Activated T-cell treated with anti-CD3 and anti-CD28 coated beads for 24 hours (primary cell): ENCODE measurements around the gene ABTB2.

Experiments
- DNase-seq: peaks from one replicate; pipeline ENCODE4 v3.0.0-alpha.2; 2020; ENCODE audit warnings: low read depth

The ABTB2 gene

DNA sequence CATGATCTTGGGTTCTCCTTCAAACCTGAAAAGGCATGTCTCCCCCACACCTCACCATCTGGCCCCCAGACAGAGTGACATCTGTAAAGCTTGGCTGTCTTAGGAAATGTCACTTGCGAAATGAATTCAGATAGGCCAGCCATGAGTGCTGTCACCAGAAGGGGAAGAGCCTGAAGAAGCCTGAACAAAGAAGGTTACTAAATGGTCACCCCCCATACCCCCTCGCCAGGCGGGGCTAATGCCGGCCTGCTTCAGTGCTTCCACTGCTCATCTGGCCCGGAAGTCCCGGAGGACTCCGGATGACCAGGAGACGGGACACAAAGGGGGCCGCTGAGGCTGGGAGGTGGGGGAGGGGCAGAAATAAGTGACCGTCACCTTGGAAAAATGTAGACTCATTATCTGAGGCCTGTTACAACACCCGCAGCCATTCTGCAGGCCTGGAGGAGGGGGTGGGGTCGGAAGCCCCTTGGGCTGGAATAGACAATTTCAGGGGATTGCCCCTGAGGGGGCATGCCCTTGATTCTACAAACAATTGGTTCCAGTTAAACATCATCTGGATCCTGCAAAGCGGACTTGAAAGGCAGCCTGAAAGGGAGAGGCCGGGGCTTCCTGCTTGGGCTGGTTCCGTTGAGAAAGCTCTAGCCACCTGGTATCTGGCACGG, 209.2 kb downstream of the ABTB2 start:
- no peak for DNase-seq

DNA sequence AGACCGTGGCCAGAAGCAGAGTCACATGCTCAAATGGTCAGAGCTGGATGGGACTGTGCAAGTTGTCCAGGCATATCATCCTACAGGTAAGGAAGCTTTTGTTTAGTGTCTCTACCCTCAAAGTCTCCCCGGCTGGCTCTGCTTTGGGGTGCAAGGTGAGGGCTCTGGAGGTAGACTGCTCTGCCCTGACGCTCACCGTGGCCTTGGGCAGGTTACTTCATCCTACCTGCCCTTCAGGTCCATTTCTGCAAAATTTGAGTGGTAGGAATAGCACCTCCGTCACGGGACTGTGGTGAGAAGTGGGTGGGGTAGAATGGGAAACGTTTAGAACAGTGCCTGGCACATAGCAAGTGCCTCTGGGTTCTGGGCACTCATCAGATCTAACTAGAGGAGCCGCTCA, 210.2 kb downstream of the ABTB2 start:
- no peak for DNase-seq

- DNase-seq, result no peak
Observed at GRCh38 chr11:34146866-34147265, 210.9 kb downstream of the ABTB2 start.

GRCh38 chr11:34146411-34146810, 211.4 kb downstream of the ABTB2 start:
- DNase-seq, result no peak

DNA sequence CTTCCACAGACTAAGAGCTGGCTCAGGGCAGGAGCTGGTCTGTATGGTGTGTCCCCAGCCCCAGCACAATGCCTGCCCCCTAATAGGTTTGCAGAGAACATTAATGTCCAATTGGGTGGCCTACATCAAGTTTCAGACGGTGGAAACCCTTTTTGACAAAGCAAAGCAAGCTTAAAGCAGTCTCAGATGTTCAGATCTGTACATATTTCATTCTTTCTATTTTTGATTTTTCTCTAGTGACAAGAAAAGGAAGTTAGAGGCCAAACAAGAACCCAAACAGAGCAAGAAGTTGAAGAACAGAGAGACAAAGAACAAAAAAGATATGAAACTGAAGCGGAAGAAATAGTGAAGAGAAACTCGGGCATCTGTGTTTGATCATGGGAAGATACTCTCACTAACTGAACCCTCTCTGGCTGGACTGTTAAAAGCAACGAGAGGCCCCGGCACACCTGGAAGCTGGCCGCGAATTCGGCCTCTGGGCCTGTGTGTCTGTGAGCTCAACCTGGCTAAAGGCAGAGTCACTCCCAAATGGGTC, 211.9 kb downstream of the ABTB2 start:
- no peak for DNase-seq

GRCh38 chr11:34145073-34145472, 212.7 kb downstream of the ABTB2 start:
- no peak for DNase-seq

- no peak for DNase-seq
Observed at GRCh38 chr11:34143048-34143447, 214.8 kb downstream of the ABTB2 start.

- no peak for DNase-seq
Observed at GRCh38 chr11:34140149-34140548, 217.7 kb downstream of the ABTB2 start.

DNA sequence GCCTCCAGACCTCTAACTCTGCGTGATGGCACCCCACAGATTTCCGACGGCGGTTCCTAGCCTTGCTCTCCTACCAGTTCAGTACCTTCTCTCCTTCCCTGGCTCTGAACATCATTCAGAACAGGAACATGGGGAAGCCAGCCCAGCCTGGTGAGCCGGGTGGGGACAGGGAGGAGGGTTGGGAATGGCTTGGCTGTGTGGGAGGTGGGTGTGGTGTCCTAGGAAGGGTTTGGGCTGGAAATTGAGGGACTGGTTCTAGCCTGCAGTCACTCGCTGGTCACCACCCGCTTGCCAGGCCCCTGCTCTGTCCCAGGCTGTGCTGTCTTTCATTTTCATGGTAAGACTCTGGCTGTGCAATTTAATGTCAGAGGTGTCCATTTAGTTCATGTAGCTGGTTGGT, 218.5 kb downstream of the ABTB2 start:
- no peak for DNase-seq

DNA sequence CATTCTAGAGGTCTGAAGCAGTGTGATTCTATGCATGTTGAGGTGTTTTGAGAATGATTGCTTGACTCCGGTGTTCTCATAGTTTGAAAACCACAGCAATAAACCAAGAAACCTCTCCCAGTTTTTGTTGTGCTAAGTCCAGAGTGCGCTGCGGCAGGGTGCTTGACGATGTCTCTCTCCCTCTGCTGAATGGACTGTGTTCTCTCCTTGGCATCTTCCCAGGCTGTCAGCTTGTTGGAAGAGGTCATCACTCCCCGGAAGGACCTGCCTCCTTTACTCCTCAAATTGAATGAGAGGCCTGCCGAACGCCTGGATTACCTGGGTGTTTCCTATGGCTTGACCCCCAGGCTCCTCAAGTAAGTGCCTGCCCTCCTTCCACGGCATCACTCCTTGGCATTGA, 221.4 kb downstream of the ABTB2 start:
- no peak for DNase-seq

- no peak for DNase-seq
Observed at GRCh38 chr11:34135439-34135838, 222.4 kb downstream of the ABTB2 start.

DNA sequence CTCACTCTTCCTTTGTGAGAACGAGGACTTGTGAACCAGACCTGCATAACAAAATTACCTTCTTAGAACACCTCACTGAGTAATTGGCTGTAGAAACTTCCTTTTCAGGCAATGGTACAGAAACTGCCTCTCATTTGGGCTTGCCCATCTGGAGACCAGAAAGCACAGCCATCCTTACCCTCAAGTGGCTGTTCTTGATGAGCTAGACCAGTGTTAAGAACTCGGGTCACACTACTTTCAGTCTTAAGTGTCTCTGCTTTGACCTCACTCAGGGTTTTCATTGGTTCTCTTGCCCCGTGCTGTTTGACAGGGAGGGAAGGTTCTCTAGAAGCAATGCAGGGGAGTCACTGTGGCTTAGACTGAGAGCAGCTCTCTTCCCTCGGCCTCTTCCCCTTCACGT, 223.0 kb downstream of the ABTB2 start:
- DNase-seq, result no peak

- no peak for DNase-seq
Observed at GRCh38 chr11:34132261-34132965, 225.4 kb downstream of the ABTB2 start.

DNA sequence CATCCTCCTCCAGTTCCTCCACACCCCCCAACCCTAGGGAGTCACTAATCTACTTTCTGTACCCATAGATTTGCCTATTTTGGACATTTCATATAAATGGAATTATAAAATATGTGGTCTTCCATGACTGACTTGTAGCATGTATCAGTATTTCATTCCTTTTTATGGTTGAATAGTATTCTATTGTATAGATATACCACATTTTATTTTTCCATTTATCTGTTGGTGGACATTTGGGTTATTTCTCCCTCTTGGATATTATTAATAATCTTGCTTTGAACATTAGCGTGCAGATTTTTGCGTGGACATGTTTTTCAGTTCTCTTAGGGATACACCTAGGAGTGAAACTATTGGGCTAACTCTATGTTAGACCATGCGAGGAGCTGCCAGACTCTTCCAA, 229.0 kb downstream of the ABTB2 start:
- no peak for DNase-seq

DNA sequence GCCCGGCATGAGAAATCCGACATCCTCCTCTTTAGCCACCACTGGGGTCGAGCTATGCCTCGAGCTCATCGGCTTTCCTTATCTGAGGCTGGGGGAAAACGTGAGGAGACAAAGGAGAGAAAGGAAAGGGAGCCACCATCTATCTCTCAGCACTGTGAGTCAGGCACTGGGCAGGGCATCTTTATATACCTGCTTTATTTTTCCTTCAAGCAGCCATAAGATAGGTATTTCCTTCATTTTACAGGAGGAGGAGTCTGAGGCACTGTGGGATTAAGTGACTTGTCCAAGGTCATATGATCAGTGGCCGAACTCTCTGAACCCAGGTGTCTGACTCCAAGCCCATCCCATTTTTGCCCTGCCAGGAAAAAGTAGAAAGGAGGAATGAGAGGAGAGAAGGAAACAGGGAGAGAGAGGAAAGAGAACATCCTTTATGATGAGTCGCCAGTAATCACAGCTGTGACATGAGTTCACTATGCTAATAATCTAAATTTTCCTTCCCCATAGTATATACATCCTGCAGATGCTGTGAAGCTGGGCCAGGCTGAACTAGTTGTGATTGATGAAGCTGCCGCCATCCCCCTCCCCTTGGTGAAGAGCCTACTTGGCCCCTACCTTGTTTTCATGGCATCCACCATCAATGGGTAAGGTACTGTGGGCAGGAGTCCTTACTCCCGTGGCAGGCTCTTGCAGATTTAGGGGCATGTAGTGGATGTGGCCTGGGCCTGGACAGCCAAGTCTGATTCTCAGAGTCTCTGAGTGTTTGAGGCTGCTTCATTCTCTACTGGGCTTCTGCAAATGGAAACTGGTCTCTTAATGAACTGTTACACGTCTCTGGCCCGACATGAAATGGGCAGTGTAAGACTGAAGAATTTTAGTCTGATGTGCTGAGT, 230.6 kb downstream of the ABTB2 start:
- DNase-seq, result no peak

- DNase-seq, result no peak
Observed at GRCh38 chr11:34124885-34125668, 232.7 kb downstream of the ABTB2 start.

DNA sequence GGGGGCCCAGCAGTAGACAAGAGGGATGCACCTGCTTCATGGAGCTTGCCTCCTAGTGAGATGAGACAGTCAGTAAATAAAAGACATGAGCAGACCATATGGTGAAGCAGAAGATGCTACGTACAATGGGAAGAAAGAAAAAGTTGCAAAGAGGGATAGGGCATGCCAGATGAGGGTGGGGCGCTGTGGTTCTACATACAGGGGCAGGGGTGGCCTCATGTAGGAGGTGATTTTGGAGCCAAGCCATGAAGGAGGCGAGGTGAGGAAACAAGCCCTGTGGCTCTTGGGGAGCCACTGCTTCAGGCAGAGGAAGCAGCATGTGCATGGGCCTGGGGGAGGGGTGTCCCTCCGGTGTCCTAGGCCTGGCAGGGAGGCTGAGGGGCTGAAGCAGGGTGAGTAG, 237.2 kb downstream of the ABTB2 start:
- no peak for DNase-seq

DNA sequence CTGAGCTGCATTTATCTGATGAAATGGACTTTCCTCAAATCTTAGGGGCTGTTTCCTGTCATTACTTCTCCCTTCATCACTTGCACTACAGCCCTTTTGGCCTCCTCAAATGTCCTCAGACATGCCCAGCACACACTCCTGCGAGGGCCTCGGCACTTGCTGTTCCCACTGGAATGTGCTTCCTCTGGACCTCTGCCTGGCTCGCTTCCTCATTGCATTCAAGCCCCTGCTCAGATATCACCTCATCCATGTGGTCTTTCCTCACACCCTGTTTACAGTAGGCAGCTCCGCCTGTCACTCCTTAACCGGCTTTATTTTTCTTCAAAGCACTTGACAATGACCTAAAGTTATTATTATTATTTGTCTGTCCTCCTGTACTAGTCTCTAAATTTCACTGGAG, 243.3 kb downstream of the ABTB2 start:
- no peak for DNase-seq

GRCh38 chr11:34114014-34114413, 243.8 kb downstream of the ABTB2 start:
- no peak for DNase-seq

- DNase-seq, result no peak
Observed at GRCh38 chr11:34111722-34112270, 246.0 kb downstream of the ABTB2 start.

- no peak for DNase-seq
Observed at GRCh38 chr11:34105957-34106504, 251.8 kb downstream of the ABTB2 start.
